PFSK-1 (cell line): ENCODE results near the gene EYA4.

Experiments used
- FOXP2 ChIP-seq: optimal IDR thresholded peaks from 2 replicates; pipeline ENCODE3; 2011; ENCODE audit warnings: borderline replicate concordance, control low read depth, inconsistent platforms; ENCODE audit not compliant: insufficient read depth; ENCODE audit errors: extremely low read length, extremely low read depth
- POLR2AphosphoS5 ChIP-seq: IDR thresholded peaks from 2 replicates; pipeline ENCODE4 v1.6.1; 2012; ENCODE audit warnings: low read depth, mild to moderate bottlenecking, control low read depth, low read length, moderate library complexity
- SIN3A ChIP-seq: IDR thresholded peaks from 2 replicates; pipeline ENCODE4 v1.6.1; 2012; ENCODE audit warnings: mild to moderate bottlenecking, low read length, moderate library complexity, borderline replicate concordance; ENCODE audit not compliant: insufficient read depth
- TAF1 ChIP-seq: IDR thresholded peaks from 2 replicates; pipeline ENCODE4 v1.6.1; 2012; ENCODE audit warnings: low read length, control low read depth, borderline replicate concordance; ENCODE audit not compliant: insufficient read depth
- TF ChIP-seq, protein P1 (sequence below), 2 experiments: IDR thresholded peaks; 2 replicates each; pipeline versions ENCODE4 v1.6.1 to v1.8.0; 2011 to 2012; ENCODE audit warnings: low read depth in 2 of 2, low read length in 2 of 2, control low read depth in 1 of 2, inconsistent platforms in 1 of 2, mild to moderate bottlenecking in 1 of 2, moderate library complexity in 1 of 2; ENCODE audit not compliant: insufficient read depth in 1 of 2

DNA sequence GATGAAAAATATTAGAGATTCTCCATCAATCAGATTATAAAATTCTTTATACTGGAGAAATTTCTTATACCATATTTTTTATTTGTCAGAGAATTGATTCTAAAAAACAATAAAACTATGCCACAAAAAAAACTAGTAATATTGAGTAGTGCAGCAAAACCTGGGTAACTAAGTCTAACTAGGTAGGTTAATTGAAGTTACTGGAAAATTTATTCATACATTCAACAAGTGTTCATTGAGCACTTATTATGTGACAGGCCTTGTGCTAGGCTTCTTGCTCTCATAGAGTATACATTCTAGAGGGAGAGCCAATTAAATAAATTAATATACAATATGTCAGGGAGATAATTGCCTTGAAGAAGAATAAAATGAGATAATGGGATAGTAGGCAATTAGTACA, 189.4 kb downstream of the EYA4 start:
- TF ChIP-seq SIN3A (no peak), POLR2AphosphoS5 (no peak), TAF1 (no peak), FOXP2 (no peak)
- TF ChIP-seq, protein P1, sequence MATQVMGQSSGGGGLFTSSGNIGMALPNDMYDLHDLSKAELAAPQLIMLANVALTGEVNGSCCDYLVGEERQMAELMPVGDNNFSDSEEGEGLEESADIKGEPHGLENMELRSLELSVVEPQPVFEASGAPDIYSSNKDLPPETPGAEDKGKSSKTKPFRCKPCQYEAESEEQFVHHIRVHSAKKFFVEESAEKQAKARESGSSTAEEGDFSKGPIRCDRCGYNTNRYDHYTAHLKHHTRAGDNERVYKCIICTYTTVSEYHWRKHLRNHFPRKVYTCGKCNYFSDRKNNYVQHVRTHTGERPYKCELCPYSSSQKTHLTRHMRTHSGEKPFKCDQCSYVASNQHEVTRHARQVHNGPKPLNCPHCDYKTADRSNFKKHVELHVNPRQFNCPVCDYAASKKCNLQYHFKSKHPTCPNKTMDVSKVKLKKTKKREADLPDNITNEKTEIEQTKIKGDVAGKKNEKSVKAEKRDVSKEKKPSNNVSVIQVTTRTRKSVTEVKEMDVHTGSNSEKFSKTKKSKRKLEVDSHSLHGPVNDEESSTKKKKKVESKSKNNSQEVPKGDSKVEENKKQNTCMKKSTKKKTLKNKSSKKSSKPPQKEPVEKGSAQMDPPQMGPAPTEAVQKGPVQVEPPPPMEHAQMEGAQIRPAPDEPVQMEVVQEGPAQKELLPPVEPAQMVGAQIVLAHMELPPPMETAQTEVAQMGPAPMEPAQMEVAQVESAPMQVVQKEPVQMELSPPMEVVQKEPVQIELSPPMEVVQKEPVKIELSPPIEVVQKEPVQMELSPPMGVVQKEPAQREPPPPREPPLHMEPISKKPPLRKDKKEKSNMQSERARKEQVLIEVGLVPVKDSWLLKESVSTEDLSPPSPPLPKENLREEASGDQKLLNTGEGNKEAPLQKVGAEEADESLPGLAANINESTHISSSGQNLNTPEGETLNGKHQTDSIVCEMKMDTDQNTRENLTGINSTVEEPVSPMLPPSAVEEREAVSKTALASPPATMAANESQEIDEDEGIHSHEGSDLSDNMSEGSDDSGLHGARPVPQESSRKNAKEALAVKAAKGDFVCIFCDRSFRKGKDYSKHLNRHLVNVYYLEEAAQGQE (IDR thresholded peaks at IDR 0.05; ENCODE audit: insufficient read depth in 1 of 2, low read depth in 2 of 2, low read length in 2 of 2), result no peak
